GM19240 (cell line): Measurements from ENCODE around the gene SULT6B1.
"Not testable (repeated sequence)": the region's sequence is repeated elsewhere in the genome, so short reads cannot be mapped to it uniquely, and the experiment has no call there.

Experiments used
- DNase-seq: peaks from one replicate; pipeline ENCODE4 v3.0.0; 2011; ENCODE audit warnings: low spot score; ENCODE audit not compliant: insufficient read length

Gene SULT6B1

DNA sequence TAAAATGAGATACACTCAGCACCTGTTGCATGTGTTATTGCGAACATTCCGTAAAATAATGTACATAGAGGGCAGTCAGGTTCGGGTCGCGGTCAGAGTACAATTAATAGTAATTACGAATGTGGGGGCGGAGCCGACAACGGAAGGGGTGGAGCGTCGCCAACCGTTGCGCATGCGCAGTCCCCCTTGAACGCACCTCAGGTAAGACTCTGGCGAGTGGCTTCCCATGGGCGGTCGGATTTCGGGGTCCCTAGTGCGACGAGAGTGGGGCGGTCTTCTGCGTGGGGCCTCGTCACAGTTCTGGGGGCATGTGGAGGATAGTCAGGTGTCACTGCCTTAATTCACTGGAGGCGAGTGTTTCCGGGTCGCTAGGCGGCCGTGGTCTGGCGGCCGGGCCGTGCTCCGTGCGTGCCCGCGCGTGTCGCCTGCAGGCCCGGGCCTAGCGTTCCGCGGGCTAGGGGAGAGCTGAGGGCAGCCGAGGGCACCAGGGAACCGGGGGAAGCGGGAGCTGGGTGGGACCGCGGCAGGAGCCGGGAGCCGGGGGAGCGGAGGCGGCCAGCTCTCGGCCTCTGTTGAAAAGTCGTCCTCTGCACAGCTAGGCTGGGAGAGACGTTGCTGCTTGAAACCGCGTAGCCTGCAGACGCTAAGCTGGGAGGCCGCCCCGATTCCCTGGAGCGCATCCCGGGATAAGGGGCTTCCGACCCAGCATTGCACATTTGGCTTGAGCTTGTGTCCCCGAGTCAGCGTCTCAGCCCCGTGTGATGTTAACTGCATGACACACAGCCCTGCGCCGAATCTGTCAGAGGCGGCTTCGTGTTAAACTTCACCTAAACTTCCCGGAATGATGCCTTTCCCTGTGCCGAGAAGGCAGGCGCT, 8.1 kb upstream of the SULT6B1 start, which contains the start of gene CEBPZOS:
Gene CEBPZOS, plus strand, starts transcription at position 177 of the 876 bp plus-strand sequence. CDS start 3,209 bp downstream, outside the sequence.
- peak; percentile 55 for DNase-seq

DNA sequence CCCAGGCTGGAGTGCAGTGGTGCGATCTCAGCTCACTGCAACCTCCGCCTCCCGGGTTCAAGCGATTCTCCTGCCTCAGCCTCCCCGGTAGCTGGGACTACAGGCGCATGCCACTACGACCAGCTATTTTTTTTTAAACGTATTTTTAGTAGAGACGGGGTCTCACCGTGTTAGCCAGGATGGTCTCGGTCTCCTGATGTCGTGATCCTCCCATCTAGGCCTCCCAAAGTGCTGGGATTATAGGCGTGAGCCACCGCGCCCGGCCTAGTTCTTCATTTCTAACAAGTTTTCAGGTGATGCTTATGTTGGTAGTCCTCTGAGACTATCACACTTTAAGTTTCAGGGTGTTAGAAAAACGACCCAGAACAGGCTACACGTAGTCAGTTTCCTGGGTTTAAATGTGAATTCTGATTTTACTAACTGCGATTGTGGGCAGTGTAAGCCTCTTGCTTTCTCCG, 7.4 kb upstream of the SULT6B1 start:
- not testable (repeated sequence) for DNase-seq

DNA sequence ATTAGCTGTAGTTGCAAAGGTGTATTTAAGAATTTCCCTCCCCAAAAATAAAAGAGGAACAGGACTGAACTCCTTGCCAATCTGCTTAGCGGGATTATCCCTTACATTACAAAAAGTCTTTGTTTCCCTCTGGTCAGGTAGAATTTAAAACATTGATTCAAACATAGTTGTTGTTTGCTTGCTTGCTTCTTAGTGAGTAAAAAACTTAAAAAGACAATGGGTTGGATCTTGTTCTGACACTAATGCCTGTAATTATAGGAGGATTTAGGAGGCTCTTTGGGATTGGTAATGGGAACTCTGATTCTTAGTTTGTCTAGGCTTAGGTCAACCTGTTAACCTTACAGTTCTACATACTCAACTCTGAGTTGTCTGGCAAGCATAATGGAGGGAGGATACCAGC, 4.1 kb upstream of the SULT6B1 start:
- DNase-seq: no peak

DNA sequence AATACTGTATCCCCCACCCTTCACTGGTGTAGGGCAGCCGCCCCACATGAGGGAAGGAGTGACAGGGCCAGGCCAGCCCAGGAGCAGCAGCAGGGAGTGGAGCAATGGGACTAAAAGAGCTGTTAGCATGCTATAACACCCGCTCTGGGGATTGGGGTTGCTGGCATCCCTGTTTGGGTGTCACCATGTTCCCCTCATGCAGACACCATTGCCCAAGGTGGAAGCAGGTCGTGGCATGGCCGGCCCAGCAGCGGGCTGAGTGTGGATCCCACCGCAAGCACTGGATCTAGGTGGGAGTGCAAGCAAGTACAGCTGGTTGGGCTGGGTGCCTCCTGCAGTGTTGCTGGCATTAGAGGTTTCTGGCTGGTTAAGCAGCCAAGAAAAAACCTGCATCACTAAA, 3.3 kb upstream of the SULT6B1 start:
- no peak for DNase-seq

DNA sequence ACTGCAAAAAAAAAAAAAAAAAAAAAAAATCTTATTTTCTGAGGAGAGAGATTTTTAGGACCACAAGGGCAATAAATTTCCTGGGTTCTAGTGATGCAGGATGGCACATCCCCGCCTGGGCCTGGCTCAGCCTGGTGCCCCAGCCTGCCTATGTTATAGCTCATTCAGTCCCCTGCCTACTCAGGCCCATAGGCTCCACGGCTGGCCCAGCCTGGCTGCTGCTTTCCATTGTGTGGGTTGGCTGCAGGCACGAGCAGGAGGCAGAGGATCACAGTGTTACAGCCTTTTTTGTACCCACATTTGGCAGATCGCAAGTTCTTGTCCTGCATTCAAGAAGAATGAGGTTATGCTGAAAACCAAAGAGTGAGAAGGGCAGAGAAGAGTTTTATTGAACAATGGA, 2.8 kb upstream of the SULT6B1 start:
- no peak for DNase-seq

DNA sequence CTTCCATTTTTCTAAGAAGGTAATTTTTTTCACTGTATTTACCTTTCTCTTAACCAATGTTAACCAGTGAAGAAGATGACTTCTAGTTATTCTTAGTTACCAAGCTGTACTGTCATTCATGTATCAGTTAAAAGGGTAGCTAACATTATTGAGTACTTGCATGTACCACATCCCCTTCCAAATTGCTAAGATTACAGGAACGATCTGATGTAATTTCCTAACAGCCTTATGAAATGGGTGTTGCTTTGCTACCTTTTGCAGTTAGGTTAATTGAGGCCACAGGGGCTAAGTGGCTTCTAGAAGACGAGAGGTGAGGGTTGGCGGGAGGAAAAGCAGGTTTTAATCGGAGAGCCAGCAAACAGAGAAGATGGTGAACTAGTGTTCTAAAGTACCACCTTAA, 1.8 kb upstream of the SULT6B1 start:
- no peak for DNase-seq

DNA sequence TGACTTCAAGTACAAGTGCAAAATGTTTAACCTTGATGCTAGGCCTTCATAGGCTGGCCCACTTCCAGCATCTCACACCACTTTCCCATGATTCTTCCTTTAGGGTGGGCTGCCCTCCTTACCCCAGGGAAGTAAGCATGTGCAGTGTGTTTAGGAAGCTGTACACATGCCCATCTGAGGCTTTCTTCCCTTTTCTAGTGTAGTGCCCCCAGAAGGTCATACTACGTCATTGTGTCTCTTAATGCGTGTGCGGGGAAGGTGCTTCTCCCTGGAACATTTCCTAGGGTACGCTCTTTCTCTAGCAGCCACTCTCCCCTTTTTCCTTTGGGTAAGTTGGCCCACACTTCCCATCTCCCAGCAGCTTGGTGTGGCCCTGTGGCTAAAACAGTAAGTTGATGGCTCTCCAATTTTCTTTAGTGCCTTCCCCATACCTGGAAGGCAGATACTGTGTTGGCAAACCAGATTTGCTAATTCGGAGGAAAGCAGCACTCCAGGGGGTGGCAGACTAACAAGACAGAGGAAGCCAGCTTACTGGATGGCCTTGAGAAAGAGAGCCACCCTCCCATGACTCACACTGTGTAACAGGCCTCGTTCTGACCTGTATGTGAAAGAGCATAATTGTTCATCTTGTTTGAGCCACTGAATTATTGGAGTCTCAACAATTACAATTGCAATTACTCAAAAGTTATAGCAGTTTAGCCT, 1.1 kb upstream of the SULT6B1 start:
- no peak for DNase-seq

DNA sequence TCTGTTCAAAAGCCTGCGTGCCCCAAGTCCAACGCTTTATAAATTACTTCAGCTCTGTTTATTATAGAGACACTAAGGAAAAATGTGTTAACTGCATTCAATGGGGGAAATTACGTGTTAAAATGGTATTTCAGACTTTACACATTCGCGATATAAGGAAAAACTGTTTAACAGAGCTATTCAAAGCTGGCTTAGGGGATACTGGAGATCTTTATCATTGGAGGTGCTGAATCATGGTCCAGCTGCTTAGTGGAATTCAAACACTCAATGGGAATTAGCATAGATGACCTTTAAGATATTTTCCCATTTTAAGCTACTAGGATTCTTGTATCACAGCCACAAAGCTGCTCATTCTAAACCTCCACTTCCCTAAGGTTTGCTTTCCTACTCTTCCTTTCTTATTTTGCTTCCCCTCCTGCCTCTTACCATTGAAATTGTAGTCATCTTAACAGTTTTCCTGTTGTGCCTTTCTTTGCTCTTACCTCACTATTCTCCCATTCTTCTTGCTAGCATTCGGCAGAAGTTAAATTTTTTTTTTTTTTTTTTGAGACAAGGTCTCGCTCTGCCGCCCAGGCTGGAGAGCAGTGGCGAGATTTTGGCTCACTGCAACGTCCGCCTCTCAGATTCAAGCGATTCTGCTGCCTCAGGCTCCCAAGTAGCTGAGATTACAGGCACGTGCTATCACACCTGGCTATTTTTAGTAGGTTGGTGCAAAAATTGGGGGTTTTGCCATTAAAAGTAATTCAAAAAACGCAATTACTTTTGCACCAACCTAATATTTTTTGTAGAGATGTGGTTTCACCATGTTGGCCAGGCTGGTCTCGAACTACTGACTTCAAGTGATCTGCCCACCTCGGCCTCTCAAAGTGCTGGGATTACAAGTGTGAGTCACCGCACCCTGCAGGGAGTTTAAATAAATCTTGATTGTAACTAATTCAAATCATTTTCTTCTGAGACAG, 6.5 kb downstream of the SULT6B1 start:
- no peak for DNase-seq

DNA sequence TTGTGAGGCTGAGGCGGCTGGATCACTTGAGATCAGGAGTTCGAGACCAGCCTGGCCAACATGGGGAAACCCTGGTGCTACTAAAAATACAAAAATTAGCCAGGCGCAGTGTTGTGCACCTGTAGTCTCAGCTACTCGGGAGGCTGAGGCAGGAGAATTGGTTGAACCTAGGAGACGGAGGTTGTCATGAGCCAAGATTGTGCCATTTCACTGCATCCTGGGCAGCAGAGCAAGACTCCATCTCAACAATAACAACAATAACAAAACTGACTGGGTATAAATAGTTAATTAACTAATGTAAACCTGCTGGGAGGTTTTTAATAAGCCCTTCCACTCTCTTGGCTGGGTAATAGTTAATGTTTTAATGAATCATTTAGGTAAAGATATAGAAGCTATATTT, 7.8 kb downstream of the SULT6B1 start:
- no peak for DNase-seq

DNA sequence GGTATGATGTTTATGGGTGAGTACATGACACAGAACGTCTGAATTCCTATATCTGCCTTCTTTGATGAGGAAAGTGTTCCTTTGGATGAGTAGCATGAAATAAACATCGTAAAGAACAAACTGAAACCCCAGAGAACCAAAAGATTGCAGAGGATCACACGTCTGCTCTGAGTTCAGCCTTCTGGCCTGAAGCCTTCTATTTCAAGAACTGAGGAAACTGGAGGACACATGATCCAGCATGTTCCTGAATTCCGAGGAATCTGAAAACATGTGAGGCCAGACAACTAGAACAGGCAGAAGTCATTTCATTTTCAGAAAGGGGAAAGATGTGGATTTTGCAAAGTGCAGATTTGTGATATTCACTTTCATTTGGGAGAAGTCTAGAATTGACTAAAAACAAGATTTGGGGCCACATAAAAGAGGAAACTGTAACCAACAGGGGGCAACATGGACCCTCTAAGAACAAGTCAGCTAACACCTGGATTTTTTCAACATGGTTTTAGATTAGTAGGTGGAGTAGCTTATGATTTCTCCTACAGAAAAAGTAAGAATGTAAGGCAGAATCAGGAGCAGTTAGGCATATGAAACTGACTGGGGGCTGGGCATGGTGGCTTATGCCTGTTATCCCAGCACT, 8.3 kb downstream of the SULT6B1 start:
- no peak for DNase-seq

DNA sequence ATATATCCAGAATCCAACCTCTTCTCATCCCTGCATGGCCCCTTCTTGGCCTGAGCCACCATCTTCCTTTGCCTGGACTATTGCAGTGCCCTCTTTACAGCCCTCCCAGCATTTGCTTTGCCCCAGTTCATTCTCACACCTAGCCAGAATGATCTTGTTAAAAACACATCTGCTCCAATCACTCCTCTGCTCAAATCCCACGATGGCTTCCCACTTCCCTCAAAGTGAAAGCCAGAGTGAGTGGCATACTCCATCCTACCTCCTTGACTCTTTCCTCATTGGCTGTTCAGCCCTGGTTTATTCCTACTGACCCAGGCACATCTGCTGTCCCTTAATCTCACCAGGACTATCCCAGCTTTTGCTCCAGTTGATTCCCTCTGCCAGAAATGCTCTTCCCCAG, 14.7 kb downstream of the SULT6B1 start:
- no peak for DNase-seq

DNA sequence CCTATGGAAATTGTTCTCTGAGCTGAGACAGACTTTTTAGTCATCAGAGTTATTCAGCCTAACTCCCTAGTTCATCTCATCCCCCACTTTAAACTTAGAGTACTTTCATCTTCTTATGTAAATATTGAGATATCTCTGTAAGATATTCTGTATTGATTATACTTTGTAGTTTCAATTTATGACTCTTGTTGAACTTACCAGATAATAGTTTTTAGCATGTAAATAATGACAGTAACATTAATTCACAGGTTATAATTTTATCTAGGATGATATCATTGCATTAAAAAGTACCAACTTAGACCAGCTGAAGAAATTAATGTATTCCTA, 16.9 kb downstream of the SULT6B1 start:
- DNase-seq: no peak

DNA sequence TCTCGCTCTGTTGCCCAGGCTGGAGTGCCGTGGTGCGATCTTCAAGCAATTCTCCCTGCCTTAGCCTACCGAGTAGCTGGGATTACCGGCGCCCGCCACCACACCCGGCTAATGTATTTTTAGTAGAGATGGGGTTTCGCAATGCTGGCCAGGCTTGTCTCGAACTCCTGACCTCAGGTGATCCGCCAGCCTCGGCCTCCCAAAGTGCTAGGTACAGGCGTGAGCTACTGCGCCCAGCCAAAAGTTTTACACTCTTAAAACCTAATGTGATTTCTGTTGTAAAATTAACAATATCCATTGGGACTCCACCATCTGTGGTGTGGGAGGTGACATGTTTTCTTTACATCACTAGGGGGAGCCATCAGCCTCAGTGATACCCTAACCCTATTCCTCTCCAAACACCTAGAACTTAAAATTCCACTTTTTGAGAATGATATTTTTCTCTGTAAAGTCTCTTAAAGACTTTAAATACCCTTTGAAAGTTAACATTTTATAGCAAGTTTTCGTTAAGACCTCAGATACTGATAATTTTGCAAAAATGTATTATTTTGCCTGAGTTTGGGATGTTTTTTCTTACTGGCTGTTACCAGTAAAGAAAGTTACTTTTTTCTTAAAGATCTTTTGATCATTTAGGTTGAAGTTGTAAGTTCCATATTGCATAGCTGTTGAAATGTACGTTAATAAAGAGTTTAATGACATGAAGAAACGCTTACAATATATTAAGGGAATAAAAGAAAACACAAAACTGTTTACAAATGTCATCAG, 20.1 kb downstream of the SULT6B1 start:
- peak; percentile 58 for DNase-seq

DNA sequence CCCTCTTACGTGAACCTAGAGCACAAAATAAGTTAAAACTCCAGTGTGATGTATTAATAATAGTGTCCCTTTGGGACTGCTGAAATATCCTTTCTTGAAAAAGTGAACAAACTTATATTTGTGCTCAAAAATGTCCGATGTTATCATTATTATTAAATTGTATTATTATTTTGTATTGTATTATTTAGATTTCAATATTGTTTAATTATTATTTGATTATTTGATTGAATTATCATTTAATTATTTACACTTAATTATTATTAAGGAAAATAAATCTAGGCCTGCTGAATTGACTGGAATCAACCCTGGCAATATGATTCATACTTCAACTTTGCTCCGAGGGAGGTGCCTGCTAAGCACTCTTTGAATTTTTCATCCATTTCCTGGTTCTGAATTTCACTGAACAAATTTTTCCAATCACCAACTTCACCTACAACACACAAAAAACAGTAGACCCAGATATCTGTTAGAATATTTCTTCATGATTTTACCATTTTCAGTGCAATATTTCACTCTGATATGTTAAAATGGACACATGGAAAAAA, 20.8 kb downstream of the SULT6B1 start:
- DNase-seq: no peak

DNA sequence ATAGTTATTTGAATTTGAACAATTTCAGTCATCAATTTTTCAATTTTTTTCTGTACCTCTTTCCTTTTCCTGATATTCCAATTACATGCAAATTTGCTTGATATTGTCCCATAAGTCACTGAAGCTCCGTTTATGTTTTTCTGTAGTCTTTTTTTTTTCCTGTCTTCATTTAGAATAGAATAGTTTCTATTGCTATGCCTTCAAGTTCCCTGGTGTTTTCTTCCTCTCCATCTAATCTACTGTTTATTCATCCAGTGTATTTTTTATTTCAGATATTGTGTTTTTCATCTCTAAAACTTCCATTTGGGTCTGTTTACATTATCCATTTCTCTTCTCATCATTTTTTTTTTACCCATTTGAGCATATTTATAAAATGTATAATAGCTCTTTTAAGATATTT, 23.7 kb downstream of the SULT6B1 start:
- DNase-seq: no peak

DNA sequence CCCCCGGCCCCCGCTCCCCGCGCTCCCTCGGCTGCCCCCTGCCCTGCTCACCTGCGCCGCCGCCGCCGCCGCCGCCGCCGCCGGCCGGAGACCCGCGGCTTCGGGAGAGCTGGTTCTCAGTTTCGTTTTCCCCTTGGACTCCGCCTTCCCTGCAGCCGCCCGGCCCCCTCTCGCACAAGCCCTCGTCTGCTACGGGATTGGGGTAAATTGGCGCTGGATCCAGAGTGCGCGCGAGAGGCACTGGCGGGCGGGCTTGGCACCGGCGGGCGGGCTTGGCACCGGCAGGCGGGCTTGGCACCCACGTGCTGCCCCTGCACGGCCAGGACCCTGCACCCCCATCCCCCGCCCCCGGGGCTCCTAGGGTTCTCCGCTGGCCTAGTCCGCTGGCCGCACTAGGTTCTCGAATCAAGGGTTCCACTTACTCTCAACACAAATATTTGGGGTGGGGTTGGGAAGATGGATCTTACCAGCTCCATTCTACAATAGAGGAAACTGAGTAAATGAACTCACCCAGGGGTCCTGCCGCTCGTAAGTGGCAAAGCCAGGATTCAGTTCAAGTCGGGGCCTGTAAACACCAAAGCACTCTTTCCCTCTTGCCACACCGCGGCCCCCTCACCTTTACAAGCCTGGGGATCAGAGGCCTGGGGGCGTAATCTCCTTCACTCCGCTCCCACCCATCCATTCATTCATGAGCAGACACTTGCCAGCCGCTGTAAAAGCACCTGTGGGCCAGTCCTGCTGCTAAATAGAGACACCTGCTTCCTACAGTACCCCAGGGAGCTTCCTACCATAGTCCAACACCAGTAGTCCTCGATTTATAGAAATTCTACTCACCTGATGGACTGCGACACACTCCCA, 31.4 kb downstream of the SULT6B1 start, which contains the start of gene EIF2AK2:
Gene EIF2AK2, minus strand, starts transcription at position 124 of the 858 bp plus-strand sequence. CDS start 9,174 bp downstream, outside the sequence.
- DNase-seq: peak; percentile 82

DNA sequence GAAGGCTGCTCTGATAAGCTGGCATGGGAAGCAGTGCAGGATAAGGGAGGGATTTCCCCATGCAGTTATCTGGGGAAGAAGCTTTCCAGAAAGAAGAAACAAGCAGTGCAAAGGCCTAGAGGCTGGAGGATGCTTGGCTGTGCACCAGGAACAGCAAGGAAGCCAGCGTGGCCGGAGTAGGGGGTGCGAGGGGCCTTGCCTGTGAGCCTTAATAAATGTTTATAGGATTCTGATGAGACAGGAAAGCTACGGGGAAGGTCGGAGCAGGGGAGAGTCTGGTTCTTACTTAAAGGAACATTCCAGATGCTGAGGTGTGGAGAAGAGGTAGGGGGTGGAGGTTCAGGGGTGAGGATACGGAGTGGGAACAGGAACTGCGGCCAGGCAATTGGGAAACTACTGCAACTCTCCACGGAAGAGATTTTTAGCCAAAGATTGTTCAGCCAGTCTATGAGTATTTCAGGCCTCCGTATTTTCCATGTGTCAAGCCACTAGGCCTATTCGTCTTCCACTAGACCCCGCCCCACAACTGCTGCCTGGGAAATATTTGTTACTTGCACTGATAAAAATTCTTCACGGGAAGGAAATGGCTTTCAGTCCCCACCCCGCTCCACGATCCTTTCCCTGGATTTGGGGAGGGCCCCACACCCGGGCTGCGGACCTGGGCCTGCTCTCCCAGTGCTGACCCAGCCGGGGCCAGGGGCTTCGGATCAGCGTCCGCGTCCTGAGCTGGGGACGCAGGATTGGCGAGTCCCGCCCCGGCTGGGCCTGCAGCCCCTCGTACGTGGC, 32.2 kb downstream of the SULT6B1 start:
- DNase-seq: no peak

DNA sequence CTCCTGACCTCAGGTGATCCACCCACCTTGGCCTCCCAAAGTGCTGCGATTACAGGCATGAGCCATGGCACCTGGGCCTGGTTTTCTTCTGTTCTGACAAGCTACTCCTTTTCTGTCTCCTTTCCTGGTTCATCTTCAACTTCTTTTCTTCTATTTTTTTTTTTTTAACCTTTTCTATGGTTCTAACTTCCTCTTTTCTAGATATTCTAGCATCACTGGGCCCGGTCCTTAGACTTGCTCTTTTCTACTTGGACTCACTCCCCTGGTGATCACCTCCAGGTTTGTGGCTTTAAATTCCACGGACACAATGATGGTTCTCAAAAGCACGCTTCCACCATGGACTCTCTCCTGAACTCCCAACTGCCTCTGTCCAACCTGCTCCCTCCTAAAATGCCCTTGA, 33.7 kb downstream of the SULT6B1 start:
- DNase-seq: no peak
